ENCODE measurements around the gene SLC14A1. TPM values are rescaled to one million over a fixed set of nuclear protein-coding genes. Genes with fewer than 3 reads are reported as not detected.

Gene SLC14A1
- total and polyA plus RNA-seq, 2 of the 8 experiments (the other 6 are each of a cell fraction or from before 2014, with no cell fraction given): 0.18 TPM; not detected in 1

GRCh38 chr18:45792506-45793263 is 68.7 kb downstream of the SLC14A1 start:
- ChIA-PET CTCF (ENCODE audit: partially characterized antibody) (interaction anchor here (0.9 kb wide), 1 partner anchor 15 kb away, joined by 6 read pairs; no protein-coding TSS in a partner anchor), POLR2A (ENCODE audit: partially characterized antibody) (no interaction called here)
- FAIRE-seq (no peak), DNase-seq (ENCODE audit: low read depth in 1 of 2, low spot score in 2 of 2) (no peak)
- Histone ChIP-seq H3K79me2 (ENCODE audit: control insufficient read depth in 1 of 2, insufficient read depth in 2 of 2, low read length in 2 of 2) (no peaks in the 10 kb centered on the region), H3K9me3 (ENCODE audit: insufficient read depth in 2 of 2, low read depth in 1 of 2, low read length in 1 of 2) (no peaks in the 10 kb centered on the region), H4K91ac (replicated peaks; ENCODE audit: insufficient read length, low read length) (no peak overlapping the region), H2BK20ac (ENCODE audit: low read length) (no peak overlapping the region), H2BK5ac (ENCODE audit: low read depth, low read length) (no peak overlapping the region), H3K9ac (replicated peaks in 1 of 4; ENCODE audit: extremely low read depth in 1 of 4, low read depth in 3 of 4, low read length in 3 of 4) (no peak overlapping the region), H3K27me3 (replicated peaks in 1 of 4; ENCODE audit: control insufficient read depth in 3 of 4, extremely low read depth in 1 of 4, insufficient read depth in 3 of 4, low read length in 3 of 4) (no peaks in the 10 kb centered on the region), H2BK120ac (replicated peaks; ENCODE audit: low read depth, low read length) (no peak overlapping the region), H2BK15ac (ENCODE audit: low read length) (no peak overlapping the region), H3K36me3 (ENCODE audit: control insufficient read depth in 2 of 4, insufficient read depth in 4 of 4, low read length in 3 of 4) (no peaks in the 10 kb centered on the region), H3K79me1 (ENCODE audit: low read depth, low read length) (no peaks in the 10 kb centered on the region), H3K4me1 (replicated peaks in 1 of 4; ENCODE audit: control insufficient read depth in 3 of 4, insufficient read depth in 4 of 4, low read length in 3 of 4) (peaks cover 0 to 6% (median 0%) of the 10 kb centered on the region in 4 experiments; a peak in 1 of 7 replicates), H2AFZ (ENCODE audit: low read length) (no peak overlapping the region), H4K20me1 (replicated peaks in 1 of 2; ENCODE audit: control insufficient read depth in 1 of 2, insufficient read depth in 2 of 2, low read length in 2 of 2) (no peaks in the 10 kb centered on the region), H3K4ac (replicated peaks; ENCODE audit: insufficient read length, low read depth, low read length) (no peak overlapping the region), H2AK5ac (ENCODE audit: low read depth, low read length) (no peak overlapping the region), H3K23ac (ENCODE audit: insufficient read length) (no peak overlapping the region), H3K56ac (replicated peaks; ENCODE audit: insufficient read length, low read depth, low read length) (no peak overlapping the region), H3K14ac (ENCODE audit: insufficient read length) (no peak overlapping the region), H3K4me2 (ENCODE audit: insufficient read depth in 1 of 2, low read depth in 2 of 2, low read length in 2 of 2) (no peak overlapping the region), H3K18ac (ENCODE audit: extremely low read depth, low read length) (no peak overlapping the region), H4K8ac (ENCODE audit: extremely low read depth, insufficient read depth, low read length) (no peak overlapping the region), H3K4me3 (ENCODE audit: extremely low read depth in 1 of 4, insufficient read depth in 2 of 4, low read depth in 3 of 4, low read length in 4 of 4) (no peak overlapping the region), H2BK12ac (ENCODE audit: low read depth, low read length) (no peak overlapping the region), H3K27ac (ENCODE audit: low read depth, low read length) (no peak overlapping the region), H3K23me2 (ENCODE audit: low read depth, low read length) (no peaks in the 10 kb centered on the region), H4K5ac (ENCODE audit: insufficient read length, low read depth, low read length) (no peak overlapping the region)
- 89% methylated on average over 5 of the region's 5 CpGs; no CpG with 5 or more reads in 1 of the 2 experiments for WGBS, 2 experiments (ENCODE audit: extremely low coverage in 1 of 2, insufficient coverage in 1 of 2, insufficient read length in 1 of 2, insufficient replicate concordance in 2 of 2, low coverage in 1 of 2, low lambda C conversion rate in 2 of 2, missing lambda C conversion rate in 1 of 2)
- TF ChIP-seq CBX5 (IDR thresholded peaks at IDR 0.05; ENCODE audit: low read depth, low read length) (no peak), KDM5A (IDR thresholded peaks at IDR 0.05; ENCODE audit: low read length) (no peak), PHF8 (conservative IDR thresholded peaks at IDR 0.05; ENCODE audit: low read depth, low read length) (no peak), CEBPB (IDR thresholded peaks at IDR 0.05; ENCODE audit: low read depth, low read length) (no peak), RFX5 (IDR thresholded peaks at IDR 0.05; ENCODE audit: borderline replicate concordance, low read depth, low read length) (no peak), ATF3 (IDR thresholded peaks at IDR 0.05; ENCODE audit: insufficient read depth, low read depth, low read length) (no peak), JUN (IDR thresholded peaks at IDR 0.05; ENCODE audit: low read depth, low read length) (no peak), TEAD4 (IDR thresholded peaks at IDR 0.05; ENCODE audit: low read depth, low read length) (no peak), HDAC6 (IDR thresholded peaks at IDR 0.05; ENCODE audit: low read depth, low read length) (no peak), FOSL1 (IDR thresholded peaks at IDR 0.05; ENCODE audit: insufficient read depth, low read depth, low read length) (no peak), ZNF274 (IDR thresholded peaks at IDR 0.05; ENCODE audit: borderline replicate concordance, extremely low read depth, low read length) (no peak), TAF1 (IDR thresholded peaks at IDR 0.05; ENCODE audit: low read depth, low read length) (no peak), EP300 (IDR thresholded peaks at IDR 0.05; ENCODE audit: borderline replicate concordance in 1 of 2, low read depth in 2 of 2, low read length in 2 of 2) (no peak)
